GM12878 (cell line): ENCODE measurements around the gene DYNLT3. TPM values are rescaled to one million over a fixed set of nuclear protein-coding genes. Genes with fewer than 3 reads are reported as not detected.

ENCODE experiments used
- ATAC-seq: fragments of 200-7000 bp; cut with Tn5 transposase; 3 replicates; pipeline ENCODE4 v1.9.1; 2020; ENCODE audit warnings: mild to moderate bottlenecking, moderate library complexity
- Bru-seq: library from RNA; stranded (reverse); fragments of 400-500 nt; gene quantifications from one replicate; lab custom pipeline; 2021; lab: Mats Ljungman, UMichigan
- BruChase-seq, 2 experiments: library from RNA; stranded (reverse); fragments of 400-500 nt; gene quantifications; one replicate each; lab custom pipeline; 2021; lab: Mats Ljungman, UMichigan
- BruUV-seq: library from RNA; stranded (reverse); fragments of 400-500 nt; replicated peaks from 2 replicates; lab custom pipeline; 2021; lab: Mats Ljungman, UMichigan
- CTCF ChIA-PET: fragments of 300-600 bp; sonication (Branson Sonifier 250); formaldehyde crosslinking; extraction: SDS; loops from one replicate; lab custom pipeline; 2021; ENCODE audit warnings: inconsistent platforms; lab: Yijun Ruan, JAX
- POLR2A ChIA-PET: fragments of 350-600 bp; formaldehyde crosslinking; extraction: SDS; loops from one replicate; lab custom pipeline; 2021; ENCODE audit warnings: inconsistent platforms; lab: Charles Lee
- RAD21 ChIA-PET: fragments of 300-600 bp; sonication (Branson Sonifier 250); formaldehyde crosslinking; loops from one replicate; lab custom pipeline; 2023; ENCODE audit warnings: antibody characterized with exemption; ENCODE audit not compliant: unreplicated experiment; lab: Charles Lee
- SMC1A ChIA-PET: fragments of 300-600 bp; sonication (Branson Sonifier 250); formaldehyde crosslinking; loops from one replicate; lab custom pipeline; 2023; ENCODE audit not compliant: unreplicated experiment, uncharacterized antibody; lab: Charles Lee
- DNase-seq: peaks from one replicate; pipeline ENCODE4 v3.0.0-alpha.2; 2011; ENCODE audit warnings: low read depth, low spot score
- FAIRE-seq: peaks from 3 replicates; lab custom pipeline; 2011; peaks lifted over from hg19 to GRCh38; lab: Jason Lieb, UNC
- H2AFZ ChIP-seq: 2 replicates; pipeline ENCODE4 v1.6.0; 2011; ENCODE audit warnings: low read depth, low read length, control low read depth; ENCODE audit not compliant: control insufficient read depth
- H3K27ac ChIP-seq: 2 replicates; pipeline ENCODE4 v1.5.1; 2011; ENCODE audit warnings: control low read depth; ENCODE audit not compliant: control insufficient read depth, insufficient read depth
- H3K27me3 ChIP-seq, 2 experiments: replicated peaks in 1 of 2; 2 replicates each; pipeline versions ENCODE4 v1.6.0 to v1.6.1; 2011; ENCODE audit warnings: low read length in 1 of 2; ENCODE audit not compliant: control insufficient read depth in 2 of 2, insufficient read depth in 2 of 2
- H3K36me3 ChIP-seq, 2 experiments: 2 replicates each; pipeline ENCODE4 v1.5.1; 2011; ENCODE audit warnings: low read length in 1 of 2; ENCODE audit not compliant: control insufficient read depth in 2 of 2, insufficient read depth in 2 of 2
- H3K4me1 ChIP-seq: 2 replicates; pipeline ENCODE4 v1.6.1; 2011; ENCODE audit warnings: mild to moderate bottlenecking, low read length, moderate library complexity, mixed read lengths; ENCODE audit not compliant: control insufficient read depth, insufficient read depth
- H3K4me2 ChIP-seq: 2 replicates; pipeline ENCODE4 v1.6.0; 2011; ENCODE audit warnings: control low read depth; ENCODE audit not compliant: control insufficient read depth, insufficient read depth
- H3K4me3 ChIP-seq: fragments of 200-600 bp; sonication (generic); 2 replicates; pipeline ENCODE4 v1.5.1; 2016
- H3K79me2 ChIP-seq: 2 replicates; pipeline ENCODE4 v1.6.0; 2011; ENCODE audit warnings: low read length; ENCODE audit not compliant: control insufficient read depth, insufficient read depth
- H3K9ac ChIP-seq: 2 replicates; pipeline ENCODE4 v1.8.0; 2011; ENCODE audit warnings: low read length, control low read depth, mixed read lengths; ENCODE audit not compliant: control insufficient read depth, insufficient read depth
- H3K9me3 ChIP-seq: replicated peaks from 3 replicates; pipeline ENCODE4 v1.5.1; 2011; ENCODE audit warnings: mild to moderate bottlenecking, low read length; ENCODE audit not compliant: control insufficient read depth, insufficient read depth
- H4K20me1 ChIP-seq: 2 replicates; pipeline ENCODE4 v1.6.0; 2011; ENCODE audit not compliant: control insufficient read depth, insufficient read depth
- ATF2 ChIP-seq: IDR thresholded peaks from 2 replicates; pipeline ENCODE4 v1.6.1; 2012; ENCODE audit warnings: low read length, inconsistent platforms
- BHLHE40 ChIP-seq, 2 experiments: fragments of 450-650 bp in 1 of 2; IDR thresholded peaks; 2 replicates each; pipeline ENCODE4 v1.6.1; 2011 to 2017; ENCODE audit warnings: low read depth in 2 of 2, borderline replicate concordance in 1 of 2, improper control_type of control experiment in 1 of 2, low read length in 1 of 2, mild to moderate bottlenecking in 1 of 2
- CHD1 ChIP-seq: IDR thresholded peaks from 2 replicates; pipeline ENCODE4 v1.6.1; 2012; ENCODE audit warnings: low read depth, low read length, improper control_type of control experiment
- CREB1 ChIP-seq: IDR thresholded peaks from 2 replicates; pipeline ENCODE4 v1.6.1; 2012; ENCODE audit warnings: low read depth, mild to moderate bottlenecking, inconsistent platforms
- CTCF ChIP-seq, 3 experiments: IDR thresholded peaks in 2 of 3; conservative IDR thresholded peaks in 1 of 3; 2 replicates each; pipeline ENCODE4 v1.5.1; 2011; ENCODE audit warnings: low read depth in 3 of 3, low read length in 3 of 3, mild to moderate bottlenecking in 3 of 3, control low read depth in 2 of 3, moderate library complexity in 2 of 3, inconsistent platforms in 1 of 3, mixed read lengths in 1 of 3; ENCODE audit not compliant: control insufficient read depth in 2 of 3, insufficient read depth in 1 of 3; ENCODE audit errors: extremely low read depth in 1 of 3
- EZH2 ChIP-seq: IDR thresholded peaks from 2 replicates; pipeline ENCODE4 v1.6.1; 2012; ENCODE audit warnings: low read depth, mild to moderate bottlenecking, control low read depth, inconsistent platforms, low read length, borderline replicate concordance; ENCODE audit not compliant: control insufficient read depth
- FOS ChIP-seq: IDR thresholded peaks from 3 replicates; pipeline ENCODE4 v1.6.1; 2011; ENCODE audit warnings: borderline replicate concordance; ENCODE audit not compliant: insufficient read length; ENCODE audit errors: extremely low read depth
- IKZF1 ChIP-seq: fragments of 450-650 bp; conservative IDR thresholded peaks from 2 replicates; pipeline ENCODE4 v1.6.1; 2017; ENCODE audit warnings: antibody characterized with exemption, mild to moderate bottlenecking
- KDM1A ChIP-seq: fragments of 200-600 bp; sonication (generic); IDR thresholded peaks from 2 replicates; pipeline ENCODE4 v1.6.1; 2016; ENCODE audit warnings: borderline replicate concordance
- LARP7 ChIP-seq: fragments of 450-650 bp; IDR thresholded peaks from 2 replicates; pipeline ENCODE4 v1.6.1; 2017; ENCODE audit warnings: mild to moderate bottlenecking
- MYC ChIP-seq: IDR thresholded peaks from 2 replicates; pipeline ENCODE4 v1.6.1; 2011; ENCODE audit warnings: mild to moderate bottlenecking, low read length, moderate library complexity, inconsistent platforms; ENCODE audit not compliant: insufficient read depth, insufficient replicate concordance, insufficient read length, severe bottlenecking
- RELA ChIP-seq: fragments of 450-650 bp; IDR thresholded peaks from 2 replicates; pipeline ENCODE4 v1.8.0; 2014; ENCODE audit warnings: borderline replicate concordance; ENCODE audit not compliant: partially characterized antibody
- ZNF207 ChIP-seq: fragments of 450-650 bp; IDR thresholded peaks from 2 replicates; pipeline ENCODE4 v1.6.1; 2014; ENCODE audit warnings: antibody characterized with exemption, mild to moderate bottlenecking, borderline replicate concordance
- ZSCAN29 ChIP-seq: fragments of 450-650 bp; IDR thresholded peaks from 2 replicates; pipeline ENCODE4 v1.6.1; 2017; ENCODE audit warnings: mild to moderate bottlenecking, moderate library complexity
- WGBS: methylation state at CpG from one replicate; pipeline ENCODE4 v1.1.6; 2016; ENCODE audit warnings: low lambda C conversion rate; ENCODE audit not compliant: insufficient replicate concordance, insufficient coverage; ENCODE audit errors: missing lambda C conversion rate; 5-methylcytosine and 5-hydroxymethylcytosine counted together
- in situ Hi-C: fragments of 300-500 bp; cut with MboI; formaldehyde crosslinking; loops from 9 replicates; pipeline ENCODE4 v1.14.3; 2018; ENCODE audit warnings: mixed read lengths
- intact Hi-C: fragments of 100-400 bp; cut with micrococcal nuclease; formaldehyde crosslinking; loops from one replicate; pipeline ENCODE4 v1.14.2; 2022; ENCODE audit not compliant: unreplicated experiment
- long read RNA-seq, 2 experiments: library from polyadenylated mRNA; unstranded; transcript quantifications; one replicate each; pipeline ENCODE4 v2.0.0, GENCODE V29; 2019 to 2020
- polyA minus RNA-seq, 3 experiments: library from RNA; depleted of rRNA, polyadenylated mRNA; stranded (reverse); fragments of >200 nt; gene quantifications; 2 replicates each; pipeline ENCODE4 v1.2.3, GENCODE V29; 2011
- polyA plus RNA-seq, 11 experiments: library from polyadenylated mRNA; depleted of rRNA in 4 of 11; unstranded in 6 of 11; stranded (reverse) in 5 of 11; fragments of >200 nt; fragmentation: Nextera tagmentation in 4 of 11; fragmentation: Illumina TruSeq in 1 of 11; extraction: Ambion mirVana in 4 of 11; extraction: Trizol in 1 of 11; gene quantifications; 1 replicate in 1 of 11; 2 replicates in 10 of 11; pipeline versions ENCODE4 v1.2.1 to v1.2.3, GENCODE V29; 2011 to 2016; ENCODE audit warnings: inconsistent platforms in 2 of 11, missing spikeins in 2 of 11, low read depth in 1 of 11
- total RNA-seq, 4 experiments: library from RNA; depleted of rRNA in 3 of 4; stranded (reverse); fragments of >200 nt in 3 of 4; fragmentation: Illumina TruSeq in 1 of 4; extraction: Trizol in 1 of 4; gene quantifications; 2 replicates each; pipeline versions ENCODE4 v1.2.1 to v1.2.3, GENCODE V29; 2013 to 2021

DYNLT3 gene
- 5.9 and 6.2 TPM in 2 replicates for total RNA-seq (2013; cell fraction: nucleolus; rRNA removed)
- total RNA-seq (2014; rRNA removed) (9.7 and 12.9 TPM in 2 replicates), total RNA-seq (2014; rRNA removed; fragmentation: Illumina TruSeq; extraction: Trizol) (11.9 and 12.7 TPM in 2 replicates), total RNA-seq (2021) (8.0 and 8.3 TPM in 2 replicates), polyA plus RNA-seq (2011; rRNA removed) (15.6 and 24.8 TPM in 2 replicates), polyA plus RNA-seq (2014; fragmentation: Illumina TruSeq; extraction: Trizol) (11.7 and 16.8 TPM in 2 replicates), polyA plus RNA-seq (2014; fragmentation: Nextera tagmentation; extraction: Ambion mirVana) (10 to 100 TPM; 14.9 to 19.2 TPM), polyA plus RNA-seq (2014; rRNA removed) (8.0 and 10.0 TPM in 2 replicates), polyA plus RNA-seq (2016; fragmentation: Nextera tagmentation; extraction: Ambion mirVana) (10 to 100 TPM; 13.7 to 13.8 TPM), polyA minus RNA-seq (2011; rRNA and poly(A)+ RNA removed) (3.5 and 7.0 TPM in 2 replicates), Bru-seq, nascent RNA (percentile 68 among the genes with signal in this experiment), BruChase-seq, experiment 1, labeled RNA remaining after a 6-hour chase (percentile 81 among the genes with signal in this experiment), BruChase-seq, experiment 2, labeled RNA remaining after a 2-hour chase (percentile 70 among the genes with signal in this experiment)
- 3.4 TPM for polyA plus RNA-seq (2011; ENCODE audit: low read depth)
- 4.5 and 7.4 TPM in 2 replicates for polyA plus RNA-seq (2011; cell fraction: cytosol; rRNA removed)
- 3.6 and 5.1 TPM in 2 replicates for polyA plus RNA-seq (2011; cell fraction: nucleus; rRNA removed)
- polyA plus RNA-seq (2012) = 7.4 and 8.8 TPM in 2 replicates
- 2.7 and 4.3 TPM in 2 replicates for polyA minus RNA-seq (2011; cell fraction: cytosol; rRNA and poly(A)+ RNA removed)
- polyA minus RNA-seq (2011; cell fraction: nucleus; rRNA and poly(A)+ RNA removed) = 3.3 and 3.5 TPM in 2 replicates
- long read RNA-seq, experiment 1, transcript DYNLT3-201 (5 exons, 2,217 nt) = major isoform, 17 of 19 reads
- long read RNA-seq, experiment 1, partial matches to known transcripts = 0 of 19 reads
- long read RNA-seq, experiment 1, other reads (novel, unspliced or antisense) = 0 of 19 reads
- long read RNA-seq, experiment 2, transcript DYNLT3-201 (5 exons, 2,217 nt) = major isoform, 175 of 179 reads
- long read RNA-seq, experiment 2, partial matches to known transcripts = 0 of 179 reads
- long read RNA-seq, experiment 2, other reads (novel, unspliced or antisense) = 2 of 179 reads

- ChIA-PET CTCF (interaction anchor here (1.0 to 1.6 kb wide), 3 partner anchors 19 to 102 kb away, joined by 3 to 6 read pairs (median 4); no protein-coding TSS in a partner anchor), RAD21 (no interaction called here), POLR2A (no interaction called here), SMC1A (interaction anchor here (1.1 to 1.4 kb wide), 3 partner anchors 11 to 101 kb away, joined by 3 to 4 read pairs (median 4); no protein-coding TSS in a partner anchor)
- 42% methylated on average over 50 of the region's 67 CpGs for WGBS
- BruUV-seq = no TSS peak
- peak; percentile 99 for ATAC-seq
- peak within 1 kb of the TSS; percentile 81 for H3K4me3 ChIP-seq
- no peaks in the 10 kb centered on the region for H3K79me2 ChIP-seq
- H4K20me1 ChIP-seq = no peaks in the 10 kb centered on the region
- H3K27ac ChIP-seq = peak within 1 kb of the TSS; percentile 46; the same call in 1 of the 2 replicates
- intact Hi-C loops (no loop called here), in situ Hi-C loops (loop anchor here (25.0 kb wide), 1 partner anchor 360 kb away; no protein-coding TSS in a partner anchor)
- peak within 1 kb of the TSS; percentile 47 for H3K9ac ChIP-seq
- H3K27me3 ChIP-seq = no peaks in the 10 kb centered on the region
- H2AFZ ChIP-seq = peak within 1 kb of the TSS; percentile 93
- peak; percentile 39 for DNase-seq
- no peaks in the 10 kb centered on the region for H3K36me3 ChIP-seq
- FAIRE-seq = no peak
- peak within 1 kb of the TSS; percentile 66 for H3K4me2 ChIP-seq
- no peaks in the 10 kb centered on the region for H3K9me3 ChIP-seq
- no peaks in the 10 kb centered on the region for H3K4me1 ChIP-seq
- TF ChIP-seq EZH2 = no peak
- no peak for TF ChIP-seq ZSCAN29
- TF ChIP-seq LARP7 = 0 out of 2 replicates have a peak, but pooled peaks have one; percentile 45
- TF ChIP-seq BHLHE40 (IDR thresholded peaks at IDR 0.05; ENCODE audit: borderline replicate concordance in 1 of 2, low read depth in 2 of 2, low read length in 1 of 2) = peak in 1 of 2 experiments; percentile 16; a peak in 1 of 4 replicates
- TF ChIP-seq CTCF (IDR thresholded peaks at IDR 0.05 in 2 of 3, conservative IDR thresholded peaks at IDR 0.05 in 1 of 3; ENCODE audit: control insufficient read depth in 2 of 3, extremely low read depth in 1 of 3, insufficient read depth in 1 of 3, low read depth in 3 of 3, low read length in 3 of 3) = no peak
- no peak for TF ChIP-seq FOS
- peak; percentile 59; the same call in 1 of the 2 replicates for TF ChIP-seq IKZF1
- TF ChIP-seq CHD1 = no peak
- no peak for TF ChIP-seq RELA
- TF ChIP-seq ZNF207 = 0 out of 2 replicates have a peak, but pooled peaks have one; percentile 29
- TF ChIP-seq MYC = no peak
- TF ChIP-seq CREB1 = peak; percentile 87
- TF ChIP-seq KDM1A = no peak
- TF ChIP-seq ATF2 = no peak
Observed at GRCh38 chrX:37846934-37847732, at the start of gene DYNLT3. DYNLT3 (minus strand) TSS chrX:37847571; CDS start chrX:37847510, 61 bp downstream.
